Fibroblast of villous mesenchyme (primary cell): Measurements from ENCODE around the gene ANP32B. TPM values are rescaled to one million over a fixed set of nuclear protein-coding genes. Genes with fewer than 3 reads are reported as not detected.

Experiments
- DNase-seq: peaks from one replicate; pipeline ENCODE4 v3.0.0-alpha.2; 2010; ENCODE audit warnings: low read depth
- H3K4me3 ChIP-seq: 2 replicates; pipeline ENCODE4 v1.5.1; 2011; ENCODE audit warnings: low read depth, mild to moderate bottlenecking, low read length
- CTCF ChIP-seq: IDR thresholded peaks from 2 replicates; pipeline ENCODE4 v1.5.1; 2012; ENCODE audit warnings: low read depth, mild to moderate bottlenecking, low read length; ENCODE audit not compliant: insufficient read depth
- total RNA-seq: library from RNA; depleted of rRNA; stranded (reverse); fragments of >200 nt; gene quantifications from 2 replicates; pipeline ENCODE4 v1.2.3, GENCODE V29; 2012

The ANP32B gene
- total RNA-seq, 1 donor = 9.9 TPM

- DNase-seq = no peak
- no peak for TF ChIP-seq CTCF
- no peak overlapping the region for H3K4me3 ChIP-seq
Measured at GRCh38 chr9:98024702-98025101, 41.6 kb downstream of the ANP32B start.

- no peak for TF ChIP-seq CTCF
- DNase-seq = no peak
- no peak overlapping the region for H3K4me3 ChIP-seq
Measured at GRCh38 chr9:98031169-98031568, 48.0 kb downstream of the ANP32B start.

- H3K4me3 ChIP-seq = no peak overlapping the region
- TF ChIP-seq CTCF = no peak
- peak; percentile 26 for DNase-seq
Measured at GRCh38 chr9:98031935-98032334, 48.8 kb downstream of the ANP32B start.

- TF ChIP-seq CTCF = peak; percentile 84
Measured at GRCh38 chr9:98034593-98035546, 51.7 kb downstream of the ANP32B start.

GRCh38 chr9:98037357-98037756, 54.2 kb downstream of the ANP32B start:
- no peak for TF ChIP-seq CTCF
- no peak overlapping the region for H3K4me3 ChIP-seq
- no peak for DNase-seq

More at GRCh38 chr9:98034593-98035546, 51.7 kb downstream of the ANP32B start:
- peak overlapping the region; percentile 12 for H3K4me3 ChIP-seq
- peak; percentile 81 for DNase-seq

- H3K4me3 ChIP-seq = no peak overlapping the region
- DNase-seq = no peak
- no peak for TF ChIP-seq CTCF
Measured at GRCh38 chr9:98038958-98039357, 55.8 kb downstream of the ANP32B start.
